Smooth muscle cell (in vitro differentiated cells): ENCODE results near the gene DCP2. TPM values are rescaled to one million over a fixed set of nuclear protein-coding genes. Genes with fewer than 3 reads are reported as not detected.

Source experiments
- DNase-seq: peaks from one replicate; lab custom pipeline; 2025; ENCODE audit not compliant: unreplicated experiment; lab: John Stamatoyannopoulos, UW
- H2AFZ ChIP-seq: fragments of 200-600 bp; sonication (generic); 2 replicates; pipeline ENCODE4 v1.6.0; 2016; ENCODE audit warnings: antibody characterized with exemption, low read depth, mild to moderate bottlenecking
- H3F3A ChIP-seq: fragments of 200-600 bp; sonication (generic); 2 replicates; pipeline ENCODE4 v1.6.0; 2017; ENCODE audit warnings: antibody characterized with exemption, low read depth
- H3K27ac ChIP-seq: fragments of 200-600 bp; sonication (generic); 2 replicates; pipeline ENCODE4 v1.5.1; 2016; ENCODE audit warnings: low read depth, mild to moderate bottlenecking
- H3K27me3 ChIP-seq: fragments of 200-600 bp; sonication (generic); 2 replicates; pipeline ENCODE4 v1.6.1; 2016; ENCODE audit warnings: low read depth, mild to moderate bottlenecking
- H3K36me3 ChIP-seq: fragments of 200-600 bp; sonication (generic); 2 replicates; pipeline ENCODE4 v1.5.1; 2016; ENCODE audit warnings: low read depth
- H3K4me1 ChIP-seq: fragments of 200-600 bp; sonication (generic); 2 replicates; pipeline ENCODE4 v1.5.1; 2016; ENCODE audit warnings: low read depth
- H3K4me2 ChIP-seq: fragments of 200-600 bp; sonication (generic); 2 replicates; pipeline ENCODE4 v1.6.0; 2016; ENCODE audit warnings: mild to moderate bottlenecking
- H3K4me3 ChIP-seq: fragments of 200-600 bp; sonication (generic); 2 replicates; pipeline ENCODE4 v1.5.1; 2016; ENCODE audit warnings: mild to moderate bottlenecking
- H3K79me2 ChIP-seq: fragments of 200-600 bp; sonication (generic); 2 replicates; pipeline ENCODE4 v1.6.0; 2016; ENCODE audit warnings: low read depth, mild to moderate bottlenecking
- H3K9ac ChIP-seq: fragments of 200-600 bp; sonication (generic); 2 replicates; pipeline ENCODE4 v1.6.0; 2016; ENCODE audit warnings: low read depth
- H3K9me3 ChIP-seq: fragments of 200-600 bp; sonication (generic); replicated peaks from 2 replicates; pipeline ENCODE4 v1.5.1; 2016; ENCODE audit warnings: low read depth
- H4K20me1 ChIP-seq: fragments of 200-600 bp; sonication (generic); 2 replicates; pipeline ENCODE4 v1.6.0; 2016; ENCODE audit warnings: low read depth
- CTCF ChIP-seq: fragments of 200-600 bp; sonication (generic); IDR thresholded peaks from 2 replicates; pipeline ENCODE4 v1.5.1; 2017; ENCODE audit warnings: borderline replicate concordance, mild to moderate bottlenecking, antibody characterized with exemption; ENCODE audit not compliant: insufficient read depth, poor library complexity, severe bottlenecking
- WGBS: methylation state at CpG from one replicate; pipeline ENCODE4 v1.1.7; 2016; ENCODE audit warnings: low lambda C conversion rate; 5-methylcytosine and 5-hydroxymethylcytosine counted together
- polyA plus RNA-seq: library from polyadenylated mRNA; unstranded; fragments of >200 nt; fragmentation: Nextera tagmentation; extraction: Ambion mirVana; gene quantifications from 2 replicates; pipeline ENCODE4 v1.2.1, GENCODE V29; 2016
- total RNA-seq: library from RNA; depleted of rRNA; stranded (reverse); fragments of >200 nt; gene quantifications from 2 replicates; pipeline ENCODE4 v1.2.3, GENCODE V29; 2014

The DCP2 gene
- total and polyA plus RNA-seq, 2 experiments from 2014 or later, result 11.6 to 35.3 TPM

DNA sequence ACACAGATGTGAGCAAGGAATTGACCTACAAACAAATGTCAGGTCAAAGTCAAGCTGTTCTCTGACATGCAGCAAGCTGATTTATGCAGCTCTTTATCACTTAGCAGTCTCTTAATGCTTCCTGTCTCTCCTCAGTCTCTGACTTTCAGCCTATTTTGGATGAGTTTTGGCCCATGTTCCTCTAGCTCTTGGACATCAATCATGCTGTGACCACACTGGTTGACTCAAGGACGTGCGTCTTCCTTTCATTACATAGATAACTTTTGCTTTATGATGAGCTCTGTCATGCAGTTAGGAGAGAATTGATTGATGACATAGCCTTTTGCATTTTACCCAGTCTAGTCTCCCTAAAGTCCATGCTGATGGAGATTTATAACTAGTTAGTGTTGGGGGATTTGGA lies 45.1 kb upstream of the DCP2 start:
- DNase-seq, result no peak
- H3K9me3 ChIP-seq, result no peaks in the 10 kb centered on the region
- H3K36me3 ChIP-seq, result no peaks in the 10 kb centered on the region
- no peak overlapping the region for H3K9ac ChIP-seq
- H3K27me3 ChIP-seq, result no peaks in the 10 kb centered on the region
- H3K4me2 ChIP-seq, result no peak overlapping the region
- H3K79me2 ChIP-seq, result no peaks in the 10 kb centered on the region
- H3K27ac ChIP-seq, result no peak overlapping the region
- no peaks in the 10 kb centered on the region for H3K4me1 ChIP-seq
- H3K4me3 ChIP-seq, result no peak overlapping the region
- 65% methylated on average over 2 of the region's 2 CpGs for WGBS
- H3F3A ChIP-seq, result no peaks in the 10 kb centered on the region
- H2AFZ ChIP-seq, result no peak overlapping the region
- no peaks in the 10 kb centered on the region for H4K20me1 ChIP-seq
- no peak for TF ChIP-seq CTCF

DNA sequence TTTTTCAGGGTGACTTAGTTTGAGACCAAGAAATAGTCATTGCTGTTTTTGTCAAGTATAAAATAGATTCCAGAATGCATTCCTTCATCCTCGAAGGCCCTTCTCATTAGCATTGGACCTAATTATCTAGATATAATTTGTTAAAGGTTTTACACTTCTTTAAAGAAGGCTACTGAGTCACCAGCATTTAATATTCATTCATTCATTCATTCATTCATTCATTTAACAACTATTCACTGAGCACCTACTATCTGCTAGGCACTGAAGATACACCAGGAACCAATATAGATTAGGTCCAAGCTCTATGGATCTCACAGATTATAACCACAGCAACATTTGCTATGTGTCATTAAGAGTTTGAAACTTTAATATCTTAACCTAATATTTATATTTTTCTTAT lies 43.5 kb upstream of the DCP2 start:
- H3K4me3 ChIP-seq, result no peak overlapping the region
- no peak for TF ChIP-seq CTCF
- H3K36me3 ChIP-seq, result no peaks in the 10 kb centered on the region
- no peak overlapping the region for H3K27ac ChIP-seq
- H4K20me1 ChIP-seq, result no peaks in the 10 kb centered on the region
- H3K9me3 ChIP-seq, result no peaks in the 10 kb centered on the region
- no peak overlapping the region for H3K9ac ChIP-seq
- DNase-seq, result no peak
- 90% methylated on average over 1 of the region's 1 CpG for WGBS
- H2AFZ ChIP-seq, result no peak overlapping the region
- H3K4me2 ChIP-seq, result no peak overlapping the region
- no peaks in the 10 kb centered on the region for H3F3A ChIP-seq
- no peaks in the 10 kb centered on the region for H3K79me2 ChIP-seq
- H3K4me1 ChIP-seq, result no peaks in the 10 kb centered on the region
- no peaks in the 10 kb centered on the region for H3K27me3 ChIP-seq

DNA sequence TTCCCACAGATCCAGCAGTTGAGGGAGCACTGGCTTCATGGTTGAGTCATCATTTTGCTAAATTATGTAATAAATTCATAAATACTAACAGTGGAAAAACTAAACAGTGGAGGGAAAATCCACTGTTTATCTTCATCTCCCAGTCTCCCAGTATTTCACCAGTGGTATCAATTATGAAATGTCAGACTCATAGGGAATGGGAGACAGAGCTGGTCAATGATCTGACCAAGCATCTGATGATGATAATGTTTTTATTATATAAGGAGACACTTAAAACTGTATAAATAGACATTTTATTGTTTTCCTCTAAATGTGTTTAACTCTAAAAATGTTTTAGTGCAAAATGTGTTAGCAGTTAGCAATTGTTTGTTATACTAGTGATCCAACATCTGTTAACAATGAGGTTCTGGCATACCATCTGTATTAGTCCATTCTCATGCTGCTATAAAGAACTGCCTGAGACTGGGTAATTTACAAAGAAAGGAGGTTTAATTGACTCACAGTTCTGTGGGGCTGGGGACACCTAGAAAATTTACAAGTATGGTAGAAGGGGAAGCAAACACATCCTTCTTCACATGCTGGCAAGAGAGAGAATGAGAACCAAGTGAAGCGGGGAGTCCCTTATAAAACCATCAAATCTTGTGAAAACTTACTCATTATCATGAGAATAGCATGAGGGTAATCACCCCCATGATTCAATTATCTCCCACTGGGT lies 42.8 kb upstream of the DCP2 start:
- DNase-seq, result no peak
- Histone ChIP-seq H3F3A (no peaks in the 10 kb centered on the region), H3K4me3 (no peak overlapping the region), H3K4me2 (no peak overlapping the region), H3K27me3 (no peaks in the 10 kb centered on the region), H2AFZ (no peak overlapping the region), H3K9ac (no peak overlapping the region), H3K9me3 (no peaks in the 10 kb centered on the region), H3K4me1 (no peaks in the 10 kb centered on the region), H3K79me2 (no peaks in the 10 kb centered on the region), H3K27ac (no peak overlapping the region), H3K36me3 (no peaks in the 10 kb centered on the region), H4K20me1 (no peaks in the 10 kb centered on the region)
- 90% methylated on average over 1 of the region's 1 CpG for WGBS
- no peak for TF ChIP-seq CTCF

- Histone ChIP-seq H3K9me3 (no peaks in the 10 kb centered on the region), H3K27me3 (no peaks in the 10 kb centered on the region), H3F3A (no peaks in the 10 kb centered on the region), H3K79me2 (no peaks in the 10 kb centered on the region), H3K4me1 (no peaks in the 10 kb centered on the region), H3K9ac (no peak overlapping the region), H3K36me3 (no peaks in the 10 kb centered on the region), H3K27ac (no peak overlapping the region), H3K4me3 (no peak overlapping the region), H2AFZ (no peak overlapping the region), H3K4me2 (no peak overlapping the region), H4K20me1 (no peaks in the 10 kb centered on the region)
- no peak for TF ChIP-seq CTCF
- DNase-seq, result no peak
Measured at GRCh38 chr5:112934366-112934663, 42.3 kb upstream of the DCP2 start.
